ENCODE measurements around the gene TMEM141. TPM values are rescaled to one million over a fixed set of nuclear protein-coding genes. Genes with fewer than 3 reads are reported as not detected.

The TMEM141 gene
- total and polyA plus RNA-seq, 11 donors, result 45.6 to 122 (median 66.9) TPM

DNA sequence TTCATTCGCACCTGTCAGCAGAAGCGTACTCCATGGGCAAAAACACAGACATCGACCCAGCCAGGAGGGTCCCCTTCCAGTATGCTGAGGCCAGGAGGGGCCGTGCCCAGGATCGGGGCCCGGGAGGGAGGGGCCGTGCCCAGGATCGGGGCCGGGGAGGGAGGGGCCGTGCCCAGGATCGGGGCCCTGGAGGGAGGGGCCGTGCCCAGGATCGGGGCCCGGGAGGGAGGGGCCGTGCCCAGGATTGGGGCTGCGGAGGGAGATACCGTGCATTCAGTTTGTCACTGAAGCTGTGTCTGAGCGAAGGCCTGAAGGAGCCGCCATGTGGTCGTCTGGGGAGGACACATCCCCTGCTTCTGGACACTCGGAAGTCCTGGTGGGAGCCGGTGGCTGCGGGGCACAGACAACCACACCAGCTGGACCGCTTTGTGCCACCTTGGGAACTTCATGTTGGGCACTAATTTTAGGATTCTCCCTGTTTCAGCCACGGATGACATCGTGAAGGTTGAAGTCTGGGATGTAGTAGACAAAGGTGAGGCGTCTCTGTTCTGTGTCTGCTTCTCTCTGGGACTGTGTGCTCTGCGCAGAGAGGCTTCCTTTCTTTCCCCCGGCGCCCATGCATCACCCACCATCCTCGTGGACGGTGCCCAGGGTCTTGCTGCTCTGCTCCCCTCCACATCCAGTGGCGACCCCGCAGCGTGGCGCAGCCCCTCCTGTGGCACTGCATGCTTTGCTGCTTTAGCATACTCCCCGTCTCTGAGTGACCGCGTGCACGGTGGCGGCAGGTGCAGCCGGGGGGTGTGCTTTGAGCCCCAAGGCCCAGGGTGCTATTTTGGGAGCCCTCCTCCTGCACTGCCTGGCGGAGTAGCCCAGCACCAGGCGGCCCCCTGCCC is 34.4 kb downstream of the TMEM141 start:
- peaks cover 0 to 72% (median 62%) of the 10 kb centered on the region in 9 donors for H3K36me3 ChIP-seq
- peaks cover 0 to 21% (median 11%) of the 10 kb centered on the region in 12 donors for H3K4me1 ChIP-seq
- ATAC-seq (no peak), DNase-seq (peak in 1 of 5 donors; percentile 42)
- no peaks in the 10 kb centered on the region for H3K9me3 ChIP-seq
- TF ChIP-seq, protein P1, sequence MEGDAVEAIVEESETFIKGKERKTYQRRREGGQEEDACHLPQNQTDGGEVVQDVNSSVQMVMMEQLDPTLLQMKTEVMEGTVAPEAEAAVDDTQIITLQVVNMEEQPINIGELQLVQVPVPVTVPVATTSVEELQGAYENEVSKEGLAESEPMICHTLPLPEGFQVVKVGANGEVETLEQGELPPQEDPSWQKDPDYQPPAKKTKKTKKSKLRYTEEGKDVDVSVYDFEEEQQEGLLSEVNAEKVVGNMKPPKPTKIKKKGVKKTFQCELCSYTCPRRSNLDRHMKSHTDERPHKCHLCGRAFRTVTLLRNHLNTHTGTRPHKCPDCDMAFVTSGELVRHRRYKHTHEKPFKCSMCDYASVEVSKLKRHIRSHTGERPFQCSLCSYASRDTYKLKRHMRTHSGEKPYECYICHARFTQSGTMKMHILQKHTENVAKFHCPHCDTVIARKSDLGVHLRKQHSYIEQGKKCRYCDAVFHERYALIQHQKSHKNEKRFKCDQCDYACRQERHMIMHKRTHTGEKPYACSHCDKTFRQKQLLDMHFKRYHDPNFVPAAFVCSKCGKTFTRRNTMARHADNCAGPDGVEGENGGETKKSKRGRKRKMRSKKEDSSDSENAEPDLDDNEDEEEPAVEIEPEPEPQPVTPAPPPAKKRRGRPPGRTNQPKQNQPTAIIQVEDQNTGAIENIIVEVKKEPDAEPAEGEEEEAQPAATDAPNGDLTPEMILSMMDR (IDR thresholded peaks at IDR 0.05), result no peak
- TF ChIP-seq POLR2A (IDR thresholded peaks at IDR 0.05), result no peak
- no peak overlapping the region for H3K27ac ChIP-seq
- no peaks in the 10 kb centered on the region for H3K27me3 ChIP-seq
- WGBS, 4 donors, result 91 to 92% (median 92%) methylated on average over 36 to 44 of the region's 44 CpGs
- H3K4me3 ChIP-seq, result no peak overlapping the region
- intact Hi-C loops (cut with DNase I), result loop anchor here in 1 of 10 donors (5.0 kb wide), 1 partner anchor 192 kb away; no protein-coding TSS in a partner anchor

DNA sequence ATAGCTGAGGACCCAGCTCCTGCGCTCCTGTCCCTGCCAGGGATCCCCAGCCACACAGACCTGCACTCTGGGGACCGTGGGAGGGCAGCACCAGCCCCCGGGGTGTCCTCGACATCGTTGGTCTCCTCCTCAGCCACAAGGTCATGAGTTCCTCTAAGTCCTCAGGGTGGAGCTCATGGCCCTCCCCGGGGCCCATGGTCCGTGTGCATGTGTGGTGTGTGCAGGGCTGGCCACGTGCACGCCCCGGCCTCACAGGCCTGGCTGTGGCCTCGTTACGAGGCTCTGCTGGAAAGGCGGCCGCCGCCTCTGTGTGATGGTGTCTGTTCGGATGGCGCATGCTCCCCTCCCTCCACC is 35.0 kb downstream of the TMEM141 start:
- Histone ChIP-seq H3K4me3 (no peak overlapping the region), H3K4me1 (peaks cover 0 to 15% (median 6%) of the 10 kb centered on the region in 12 donors), H3K27me3 (no peaks in the 10 kb centered on the region), H3K27ac (no peak overlapping the region), H3K9me3 (no peaks in the 10 kb centered on the region), H3K36me3 (peaks cover 0 to 78% (median 68%) of the 10 kb centered on the region in 9 donors)
- intact Hi-C loops (cut with DNase I), result loop anchor here in 1 of 10 donors (5.0 kb wide), 1 partner anchor 191 kb away; no protein-coding TSS in a partner anchor
- peak in 1 of 5 donors; percentile 40 for DNase-seq
- WGBS, 4 donors, result 92 to 97% (median 94%) methylated on average over 7 to 17 of the region's 17 CpGs
- no peak for TF ChIP-seq POLR2A (IDR thresholded peaks at IDR 0.05)
- TF ChIP-seq, protein P1 (IDR thresholded peaks at IDR 0.05), result no peak
- ATAC-seq, result no peak

DNA sequence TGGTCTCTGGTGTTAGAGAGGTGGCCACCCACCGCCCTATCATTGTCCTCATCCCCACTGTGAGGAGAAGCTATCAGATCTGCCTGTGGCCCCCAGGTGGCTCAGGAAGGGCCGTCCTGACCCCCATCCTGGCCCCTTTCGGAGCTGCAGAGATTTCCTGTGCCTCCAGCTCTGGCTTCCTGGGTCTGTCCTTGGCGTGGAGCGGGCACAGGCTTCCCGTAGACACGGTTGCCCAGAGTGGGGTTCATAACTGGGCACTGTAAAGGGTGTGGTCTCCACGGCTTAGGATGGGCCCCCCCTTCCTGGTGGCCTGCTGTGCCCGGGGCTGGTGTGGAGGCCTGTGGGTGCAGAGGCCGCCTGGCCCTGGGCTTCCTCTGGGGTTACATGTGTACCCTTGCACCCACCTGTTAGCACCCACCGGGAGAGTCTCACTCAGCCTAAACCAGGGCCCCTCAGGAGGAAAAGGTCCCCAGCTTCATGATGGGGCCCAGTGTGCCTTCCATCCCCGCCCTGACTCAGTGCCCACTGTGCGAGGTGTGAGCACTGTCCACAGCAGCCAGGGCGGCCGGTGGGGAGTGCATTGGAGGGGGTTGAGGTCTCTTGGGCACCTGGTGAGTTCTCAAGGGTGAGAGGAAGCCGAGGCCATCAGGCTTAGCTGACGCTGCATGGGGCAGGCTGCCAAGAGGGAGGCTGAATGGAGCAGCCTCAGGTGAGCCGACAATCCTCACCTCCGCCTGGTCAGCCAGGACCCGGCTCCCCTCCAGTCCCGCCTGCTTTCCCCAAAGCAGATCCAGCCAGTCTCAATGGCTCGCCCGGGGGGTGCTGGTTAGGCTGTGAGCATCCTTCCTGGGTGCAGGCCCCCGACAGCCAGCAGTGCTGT is 35.8 kb downstream of the TMEM141 start:
- Histone ChIP-seq H3K4me1 (peaks cover 0 to 8% (median 0%) of the 10 kb centered on the region in 12 donors), H3K27ac (no peak overlapping the region), H3K4me3 (no peak overlapping the region), H3K9me3 (no peaks in the 10 kb centered on the region), H3K27me3 (no peaks in the 10 kb centered on the region), H3K36me3 (peaks cover 0 to 85% (median 74%) of the 10 kb centered on the region in 9 donors)
- peak in 3 of 5 donors; percentile 14 to 38 (median 30) for DNase-seq
- intact Hi-C loops (cut with DNase I), result loop anchor here in 1 of 10 donors (5.0 kb wide), 1 partner anchor 190 kb away; no protein-coding TSS in a partner anchor
- no peak for ATAC-seq
- WGBS, 4 donors, result 91 to 94% (median 92%) methylated on average over 23 to 24 of the region's 24 CpGs
- TF ChIP-seq, protein P1 (IDR thresholded peaks at IDR 0.05), result no peak
- no peak for TF ChIP-seq POLR2A (IDR thresholded peaks at IDR 0.05)

All from heart left ventricle (tissue), 16 donors.